Measurements from ENCODE around the gene WDR54.

Gene WDR54

GRCh38 chr2:74421221-74421870, at the start of gene WDR54, which contains the start of gene C2orf81:
WDR54 (plus strand) TSS chr2:74421730; CDS start chr2:74422154, 424 bp downstream.
C2orf81 (minus strand) TSS chr2:74421619; CDS start chr2:74421560, 59 bp downstream.
- DNase-seq: peak; percentile 46

DNA sequence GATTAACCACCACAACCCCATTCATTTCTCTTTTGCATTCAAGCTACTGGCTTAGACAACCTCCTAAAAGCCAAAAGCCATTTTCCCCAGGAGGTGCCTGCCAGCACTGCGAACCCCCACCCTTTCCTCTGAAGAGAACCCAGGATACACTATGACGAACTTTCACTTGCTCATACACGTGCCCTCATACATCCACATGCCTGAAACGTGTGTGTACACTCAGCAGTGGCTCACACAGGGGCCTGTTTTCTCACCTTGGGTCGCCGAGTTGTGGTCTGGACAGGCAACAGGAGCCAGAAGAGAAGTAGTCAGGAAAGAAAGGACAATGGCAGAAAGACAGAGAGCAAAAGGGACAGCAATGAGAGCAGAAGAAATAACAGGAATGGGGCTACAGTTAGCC, 48.9 kb upstream of the WDR54 start:
- no peak for DNase-seq

DNA sequence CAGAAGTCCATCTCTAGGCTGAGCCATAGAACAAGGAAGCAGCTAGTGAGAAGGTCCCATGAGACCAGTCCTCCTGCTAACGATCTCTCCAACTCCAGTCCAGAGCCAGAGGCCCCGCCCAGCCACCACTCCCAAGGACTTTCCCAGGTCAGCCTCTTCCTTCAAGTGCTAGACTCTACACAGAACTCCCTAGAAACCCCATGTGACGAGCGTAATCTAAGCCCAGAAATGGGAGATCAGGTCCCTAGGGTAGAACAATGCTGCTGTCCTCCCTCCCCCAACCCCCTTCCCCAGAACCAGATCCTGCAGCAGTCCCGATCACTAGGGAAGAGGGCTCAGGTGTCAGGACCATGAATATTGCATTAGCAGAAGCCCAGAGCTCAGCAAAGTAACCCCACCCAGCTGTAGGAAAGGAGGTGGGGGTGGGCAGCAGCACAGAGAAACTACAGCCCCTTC, 48.3 kb upstream of the WDR54 start:
- peak; percentile 13 for DNase-seq

DNA sequence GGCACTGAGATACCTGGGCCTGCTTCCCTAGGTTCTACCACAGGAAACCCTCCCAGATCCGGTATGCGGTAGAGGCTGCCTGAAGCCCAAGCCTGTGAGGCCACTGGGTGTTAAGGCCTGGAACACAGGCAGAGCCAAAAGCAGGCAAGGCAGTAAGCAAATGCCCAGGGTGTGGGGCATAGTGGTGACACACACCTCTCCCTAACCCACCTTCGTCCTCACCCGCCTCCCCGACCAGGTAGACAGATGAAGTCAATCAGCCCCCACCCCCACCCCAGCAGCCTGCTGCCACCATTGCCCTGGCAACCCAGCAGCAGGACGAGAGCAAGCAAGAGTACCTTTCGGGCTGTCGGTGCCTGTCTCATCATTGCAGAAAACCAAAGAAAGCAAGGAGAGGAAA, 47.5 kb upstream of the WDR54 start:
- DNase-seq: no peak

DNA sequence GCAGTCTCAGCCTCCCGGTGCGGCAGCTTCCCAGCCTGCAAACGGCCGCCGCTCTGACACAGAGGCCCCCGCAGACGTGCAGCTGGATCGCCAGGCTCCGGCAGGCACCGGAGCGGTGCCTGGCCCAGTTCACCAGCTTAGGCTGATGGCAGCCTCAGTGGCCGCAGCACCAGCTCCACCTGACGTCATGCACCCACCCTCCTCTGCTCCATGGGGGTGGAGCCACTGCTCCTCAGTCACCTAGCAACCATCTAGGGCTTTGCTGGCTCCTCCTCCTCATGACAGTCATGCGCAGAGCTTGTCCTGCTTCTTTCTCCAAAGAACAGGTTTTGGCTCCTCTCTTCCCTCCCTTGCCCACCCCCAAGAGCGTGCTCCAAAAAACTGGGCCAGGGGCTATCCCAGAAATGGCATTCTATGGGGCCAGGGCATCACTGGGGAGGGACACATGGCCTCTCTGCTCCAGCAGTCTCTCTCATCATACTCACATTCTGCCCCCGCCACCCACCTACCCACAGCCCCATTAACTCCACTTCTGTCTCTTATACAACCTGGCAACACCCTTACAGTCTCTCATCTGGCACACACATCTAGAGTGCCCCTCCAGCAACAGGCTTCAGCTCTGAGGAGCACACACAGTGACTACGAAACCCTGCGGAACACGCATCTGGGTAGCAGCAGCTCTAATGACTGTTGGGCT, 46.9 kb upstream of the WDR54 start:
- DNase-seq: peak; percentile 83

DNA sequence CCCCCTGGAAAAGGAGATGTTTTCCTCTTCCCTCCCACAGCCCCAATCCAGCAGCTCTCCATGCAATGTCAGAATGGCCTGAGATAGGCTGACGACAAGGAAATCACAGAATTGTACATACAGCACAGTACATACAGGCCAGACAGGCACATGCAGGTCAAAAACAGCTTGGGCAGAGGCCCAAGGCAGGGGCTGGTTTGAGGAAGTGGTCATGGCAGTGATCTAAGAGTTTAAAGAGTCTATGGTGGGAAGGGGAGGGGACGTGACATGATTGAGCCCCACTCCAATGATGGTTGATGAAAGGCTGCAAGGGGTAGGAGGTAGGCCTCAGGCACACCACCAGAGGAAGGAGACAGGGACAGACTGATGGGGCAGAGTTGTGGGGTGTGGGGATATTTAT, 45.7 kb upstream of the WDR54 start:
- DNase-seq: no peak

- no peak for DNase-seq
Measured at GRCh38 chr2:74378007-74378406, 43.5 kb upstream of the WDR54 start.

- DNase-seq: peak; percentile 4
Measured at GRCh38 chr2:74379851-74380789, 41.4 kb upstream of the WDR54 start, which contains the start of gene DCTN1. DCTN1 (minus strand) TSS chr2:74380311; CDS start chr2:74380037, 274 bp downstream.

GRCh38 chr2:74381751-74382150, 39.8 kb upstream of the WDR54 start:
- no peak for DNase-seq

DNA sequence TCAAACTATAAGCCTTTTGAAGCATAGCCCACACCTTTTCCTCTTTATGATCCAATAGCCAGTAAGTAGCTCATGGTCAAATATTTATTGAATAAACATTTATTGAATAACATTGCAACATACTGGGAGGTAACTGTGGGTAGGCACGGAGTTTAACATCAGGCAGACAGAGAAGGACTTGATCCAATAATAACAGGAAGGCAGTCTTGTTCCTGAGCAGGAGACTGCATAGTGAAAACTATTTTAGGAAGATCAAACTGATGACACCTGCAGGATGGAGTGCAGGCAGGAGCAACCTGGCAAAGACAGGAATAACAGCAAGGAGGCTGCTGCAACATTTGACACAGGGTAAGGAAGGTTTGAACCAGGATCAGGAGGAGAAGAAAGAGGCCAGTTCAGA, 38.3 kb upstream of the WDR54 start:
- peak; percentile 5 for DNase-seq

DNA sequence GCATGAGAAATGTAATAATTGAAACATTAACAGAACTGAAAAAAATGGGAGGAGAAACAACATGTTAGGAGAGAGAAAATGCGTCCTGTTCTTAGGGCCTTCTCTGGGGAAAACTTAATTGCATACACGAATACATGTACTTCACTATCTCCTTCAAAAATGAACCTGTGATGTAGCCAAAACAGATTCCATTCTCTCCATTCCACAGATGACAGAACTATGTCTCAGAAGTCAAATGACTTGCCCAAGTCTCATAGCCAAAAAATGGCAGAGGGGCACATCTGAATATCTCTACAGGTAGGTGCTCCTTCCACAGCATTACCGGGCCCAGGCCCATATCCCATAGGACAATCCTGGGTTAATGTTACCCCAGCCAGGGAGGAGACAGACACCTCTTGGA, 37.5 kb upstream of the WDR54 start:
- DNase-seq: no peak

- no peak for DNase-seq
Measured at GRCh38 chr2:74385396-74385795, 36.1 kb upstream of the WDR54 start.

DNA sequence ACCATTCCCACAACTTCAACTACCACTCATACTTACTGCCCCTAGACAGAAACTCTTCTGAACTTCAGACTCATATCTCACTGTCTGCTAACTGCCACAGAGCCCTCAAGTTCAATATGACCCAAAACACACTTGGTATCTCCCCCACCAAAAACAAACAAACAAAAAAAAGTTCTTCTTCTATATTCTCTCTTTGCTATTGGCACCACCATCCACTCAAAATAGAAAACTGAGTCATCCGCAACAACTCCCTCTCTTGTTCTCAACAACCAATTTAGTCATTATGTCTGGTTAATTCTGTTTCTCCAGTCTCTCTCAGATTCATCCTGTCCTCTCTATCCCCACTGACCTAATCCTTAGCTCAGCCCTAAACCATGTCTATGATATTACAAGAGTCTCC, 34.2 kb upstream of the WDR54 start:
- DNase-seq: no peak

- no peak for DNase-seq
Measured at GRCh38 chr2:74390606-74391005, 30.9 kb upstream of the WDR54 start.

- DNase-seq: no peak
Measured at GRCh38 chr2:74391209-74391579, 30.3 kb upstream of the WDR54 start.

GRCh38 chr2:74391580-74392448, 29.7 kb upstream of the WDR54 start:
- DNase-seq: peak; percentile 49

GRCh38 chr2:74392449-74392743, 29.1 kb upstream of the WDR54 start:
- DNase-seq: no peak

DNA sequence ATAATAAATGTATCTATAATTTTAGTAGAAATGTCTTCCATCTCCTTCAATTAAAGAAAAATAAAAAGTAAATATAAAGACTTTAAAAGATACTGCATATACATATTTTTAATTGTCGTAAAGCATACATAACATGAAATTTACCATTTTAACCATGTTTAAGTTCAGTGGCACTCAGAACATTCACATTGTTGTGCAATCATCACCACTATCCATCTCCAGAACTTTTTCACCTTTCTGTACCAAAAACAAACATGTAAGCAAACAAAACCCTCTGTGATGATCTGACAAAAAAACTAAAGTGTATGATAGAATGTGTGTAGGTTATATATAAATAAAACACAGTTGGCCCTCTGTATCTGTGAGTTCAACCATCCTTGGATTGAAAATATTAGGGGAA, 28.0 kb upstream of the WDR54 start:
- DNase-seq: no peak

GRCh38 chr2:74396149-74396548, 25.4 kb upstream of the WDR54 start:
- DNase-seq: no peak

GRCh38 chr2:74399785-74400184, 21.7 kb upstream of the WDR54 start:
- DNase-seq: peak; percentile 24

- DNase-seq: no peak
Measured at GRCh38 chr2:74401891-74402290, 19.6 kb upstream of the WDR54 start.

GRCh38 chr2:74406035-74406434, 15.5 kb upstream of the WDR54 start:
- DNase-seq: no peak

- DNase-seq: no peak
Measured at GRCh38 chr2:74407682-74408081, 13.8 kb upstream of the WDR54 start.
